Esophagus muscularis mucosa (tissue), 4 donors: ENCODE measurements around the gene TTC34.

Source experiments
- EP300 ChIP-seq: sonication (generic); formaldehyde crosslinking; IDR thresholded peaks from one replicate; pipeline ENCODE4 v1.6.1; 2017; ENCODE audit warnings: antibody characterized with exemption
- POLR2A ChIP-seq: fragments of 450-650 bp; IDR thresholded peaks from one replicate; pipeline ENCODE4 v1.6.1; 2017; ENCODE audit warnings: antibody characterized with exemption, moderate library complexity, mild to moderate bottlenecking, low read depth
- TF ChIP-seq, protein P1 (sequence below), 3 experiments: fragments of 200-600 bp in 2 of 3; fragments of 450-650 bp in 1 of 3; sonication (generic) in 2 of 3; IDR thresholded peaks; one replicate each; pipeline ENCODE4 v1.5.1; 2017 to 2019; ENCODE audit warnings: antibody characterized with exemption in 3 of 3, mild to moderate bottlenecking in 2 of 3, moderate library complexity in 1 of 3

DNA sequence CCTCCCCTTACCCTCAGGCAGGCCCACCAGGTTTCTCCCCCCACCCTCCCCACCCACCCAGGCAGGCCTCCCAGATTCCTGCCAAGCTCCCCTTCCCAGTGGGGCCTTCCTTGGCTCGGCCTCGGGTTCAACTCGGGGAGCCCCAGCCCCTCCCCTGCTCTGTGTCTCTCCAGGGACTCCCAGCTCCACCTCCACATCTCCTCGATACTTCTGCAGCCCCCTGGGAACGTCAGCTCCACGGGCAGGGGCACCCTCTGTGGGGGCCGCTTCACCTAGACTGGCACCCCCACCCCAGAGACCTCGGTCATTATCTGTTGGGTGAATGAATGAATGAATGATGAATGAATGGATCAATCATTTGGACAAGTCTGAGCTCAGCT lies 169.5 kb downstream of the TTC34 start:
- TF ChIP-seq POLR2A (no peak), EP300 (no peak)
- TF ChIP-seq, protein P1, sequence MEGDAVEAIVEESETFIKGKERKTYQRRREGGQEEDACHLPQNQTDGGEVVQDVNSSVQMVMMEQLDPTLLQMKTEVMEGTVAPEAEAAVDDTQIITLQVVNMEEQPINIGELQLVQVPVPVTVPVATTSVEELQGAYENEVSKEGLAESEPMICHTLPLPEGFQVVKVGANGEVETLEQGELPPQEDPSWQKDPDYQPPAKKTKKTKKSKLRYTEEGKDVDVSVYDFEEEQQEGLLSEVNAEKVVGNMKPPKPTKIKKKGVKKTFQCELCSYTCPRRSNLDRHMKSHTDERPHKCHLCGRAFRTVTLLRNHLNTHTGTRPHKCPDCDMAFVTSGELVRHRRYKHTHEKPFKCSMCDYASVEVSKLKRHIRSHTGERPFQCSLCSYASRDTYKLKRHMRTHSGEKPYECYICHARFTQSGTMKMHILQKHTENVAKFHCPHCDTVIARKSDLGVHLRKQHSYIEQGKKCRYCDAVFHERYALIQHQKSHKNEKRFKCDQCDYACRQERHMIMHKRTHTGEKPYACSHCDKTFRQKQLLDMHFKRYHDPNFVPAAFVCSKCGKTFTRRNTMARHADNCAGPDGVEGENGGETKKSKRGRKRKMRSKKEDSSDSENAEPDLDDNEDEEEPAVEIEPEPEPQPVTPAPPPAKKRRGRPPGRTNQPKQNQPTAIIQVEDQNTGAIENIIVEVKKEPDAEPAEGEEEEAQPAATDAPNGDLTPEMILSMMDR (IDR thresholded peaks at IDR 0.05) = no peak
